PC-9 (cell line): ENCODE data around the gene SLC40A1. TPM values are rescaled to one million over a fixed set of nuclear protein-coding genes. Genes with fewer than 3 reads are reported as not detected.

Experiments used
- BruUV-seq: library from RNA; stranded (reverse); fragments of 400-500 nt; replicated peaks from 2 replicates; lab custom pipeline; 2021; lab: Mats Ljungman, UMichigan
- CTCF ChIA-PET: fragments of 300-600 bp; sonication (Branson Sonifier 250); formaldehyde crosslinking; loops from one replicate; lab custom pipeline; 2022; ENCODE audit warnings: antibody characterized with exemption; lab: Charles Lee
- POLR2A ChIA-PET: fragments of 300-600 bp; sonication (Branson Sonifier 250); formaldehyde crosslinking; loops from one replicate; lab custom pipeline; 2022; ENCODE audit warnings: antibody characterized with exemption; ENCODE audit not compliant: unreplicated experiment; lab: Charles Lee
- DNase-seq, 2 experiments: peaks; one replicate each; pipeline versions ENCODE4 v3.0.0 to v3.0.0-alpha.2; 2015 to 2022; ENCODE audit warnings: mixed read lengths in 1 of 2
- H2AFZ ChIP-seq: fragments of 200-600 bp; sonication (generic); 2 replicates; pipeline ENCODE4 v1.8.1; 2017; ENCODE audit warnings: antibody characterized with exemption
- H3F3A ChIP-seq: fragments of 200-600 bp; sonication (generic); 2 replicates; pipeline ENCODE4 v1.8.1; 2017; ENCODE audit warnings: antibody characterized with exemption, mild to moderate bottlenecking, low read depth; ENCODE audit not compliant: insufficient read depth
- H3K27ac ChIP-seq: fragments of 200-600 bp; sonication (generic); 2 replicates; pipeline ENCODE4 v1.6.1; 2016; ENCODE audit warnings: mixed run types
- H3K27me3 ChIP-seq: fragments of 200-600 bp; sonication (generic); 2 replicates; pipeline ENCODE4 v1.6.1; 2016; ENCODE audit warnings: low read depth, mixed run types; ENCODE audit not compliant: insufficient read depth
- H3K36me3 ChIP-seq: fragments of 200-600 bp; sonication (generic); 2 replicates; pipeline ENCODE4 v1.6.1; 2016; ENCODE audit warnings: low read depth, mixed run types
- H3K4me1 ChIP-seq: fragments of 200-600 bp; sonication (generic); replicated peaks from 2 replicates; pipeline ENCODE4 v1.6.1; 2016; ENCODE audit warnings: mixed run types; ENCODE audit not compliant: insufficient read depth
- H3K4me2 ChIP-seq: fragments of 200-600 bp; sonication (generic); 2 replicates; pipeline ENCODE4 v1.6.1; 2017; ENCODE audit warnings: mixed run types
- H3K4me3 ChIP-seq: fragments of 200-600 bp; sonication (generic); 2 replicates; pipeline ENCODE4 v1.6.1; 2016; ENCODE audit warnings: mixed run types
- H3K79me2 ChIP-seq: fragments of 200-600 bp; sonication (generic); 2 replicates; pipeline ENCODE4 v1.6.1; 2017; ENCODE audit warnings: low read depth, mixed run types
- H3K9me2 ChIP-seq: fragments of 200-600 bp; sonication (generic); 2 replicates; pipeline ENCODE4 v1.8.1; 2017; ENCODE audit warnings: mild to moderate bottlenecking; ENCODE audit not compliant: insufficient read depth
- H3K9me3 ChIP-seq: fragments of 200-600 bp; sonication (generic); 2 replicates; pipeline ENCODE4 v1.8.1; 2016; ENCODE audit warnings: low read depth; ENCODE audit not compliant: insufficient read depth
- H4K20me1 ChIP-seq: fragments of 200-600 bp; sonication (generic); 2 replicates; pipeline ENCODE4 v1.8.1; 2017; ENCODE audit not compliant: insufficient read depth
- CTCF ChIP-seq: fragments of 200-600 bp; sonication (generic); conservative IDR thresholded peaks from 2 replicates; pipeline ENCODE4 v1.6.1; 2017; ENCODE audit warnings: mixed run types, antibody characterized with exemption, mild to moderate bottlenecking, moderate library complexity
- EZH2 ChIP-seq: fragments of 200-600 bp; sonication (generic); IDR thresholded peaks from 2 replicates; pipeline ENCODE4 v1.8.0; 2017; ENCODE audit warnings: antibody characterized with exemption, low read depth
- intact Hi-C: fragments of 100-400 bp; cut with micrococcal nuclease; formaldehyde crosslinking; loops from one replicate; pipeline ENCODE4 v1.10.0; 2022; ENCODE audit not compliant: unreplicated experiment
- total RNA-seq: library from RNA; stranded (reverse); gene quantifications from 2 replicates; pipeline ENCODE4 v1.2.3, GENCODE V29; 2021

SLC40A1 gene
- total RNA-seq, 1 experiment from 2014 or later: 8.0 TPM

GRCh38 chr2:189524746-189525145 is 55.8 kb downstream of the SLC40A1 start:
- Histone ChIP-seq H3K4me1 (peaks cover 5% of the 10 kb centered on the region; the same call in 1 of the 2 replicates), H3K36me3 (no peaks in the 10 kb centered on the region), H3K9me2 (no peaks in the 10 kb centered on the region), H2AFZ (no peak overlapping the region), H3K4me3 (no peak overlapping the region), H3K27me3 (no peaks in the 10 kb centered on the region), H4K20me1 (no peaks in the 10 kb centered on the region), H3F3A (no peaks in the 10 kb centered on the region; the same call in 1 of the 2 replicates), H3K4me2 (no peak overlapping the region), H3K27ac (no peak overlapping the region), H3K79me2 (no peaks in the 10 kb centered on the region), H3K9me3 (no peaks in the 10 kb centered on the region)
- CTCF ChIA-PET: no interaction called here
- TF ChIP-seq CTCF (no peak), EZH2 (no peak)
- POLR2A ChIA-PET: no interaction called here
- intact Hi-C loops: no loop called here
- no peak for DNase-seq
- BruUV-seq: no TSS peak

- intact Hi-C loops: no loop called here
- DNase-seq: no peak
- Histone ChIP-seq H3K4me1 (peaks cover 5% of the 10 kb centered on the region; the same call in 1 of the 2 replicates), H3K27me3 (no peaks in the 10 kb centered on the region), H3K79me2 (no peaks in the 10 kb centered on the region), H4K20me1 (no peaks in the 10 kb centered on the region), H3K4me3 (no peak overlapping the region), H3F3A (no peaks in the 10 kb centered on the region; the same call in 1 of the 2 replicates), H3K4me2 (no peak overlapping the region), H3K9me3 (no peaks in the 10 kb centered on the region), H2AFZ (no peak overlapping the region), H3K9me2 (no peaks in the 10 kb centered on the region), H3K36me3 (no peaks in the 10 kb centered on the region), H3K27ac (no peak overlapping the region)
- no TSS peak for BruUV-seq
- ChIA-PET CTCF (no interaction called here), POLR2A (no interaction called here)
- TF ChIP-seq CTCF (no peak), EZH2 (no peak)
These were observed 58.0 kb downstream of the SLC40A1 start for GRCh38 chr2:189522435-189523151.

GRCh38 chr2:189521699-189522434 is 58.7 kb downstream of the SLC40A1 start:
- Histone ChIP-seq H4K20me1 (no peaks in the 10 kb centered on the region), H3K4me3 (no peak overlapping the region), H3F3A (no peaks in the 10 kb centered on the region; the same call in 1 of the 2 replicates), H2AFZ (no peak overlapping the region), H3K4me1 (peaks cover 5% of the 10 kb centered on the region; the same call in 1 of the 2 replicates), H3K27ac (no peak overlapping the region), H3K79me2 (no peaks in the 10 kb centered on the region), H3K9me3 (no peaks in the 10 kb centered on the region), H3K36me3 (no peaks in the 10 kb centered on the region), H3K9me2 (no peaks in the 10 kb centered on the region), H3K4me2 (no peak overlapping the region), H3K27me3 (no peaks in the 10 kb centered on the region)
- CTCF ChIA-PET: no interaction called here
- BruUV-seq: no TSS peak
- DNase-seq: peak in 1 of 2 experiments; percentile 47
- POLR2A ChIA-PET: no interaction called here
- intact Hi-C loops: no loop called here
- no peak for TF ChIP-seq CTCF
- no peak for TF ChIP-seq EZH2
